ENCODE measurements around the gene SV2B.

Gene SV2B

DNA sequence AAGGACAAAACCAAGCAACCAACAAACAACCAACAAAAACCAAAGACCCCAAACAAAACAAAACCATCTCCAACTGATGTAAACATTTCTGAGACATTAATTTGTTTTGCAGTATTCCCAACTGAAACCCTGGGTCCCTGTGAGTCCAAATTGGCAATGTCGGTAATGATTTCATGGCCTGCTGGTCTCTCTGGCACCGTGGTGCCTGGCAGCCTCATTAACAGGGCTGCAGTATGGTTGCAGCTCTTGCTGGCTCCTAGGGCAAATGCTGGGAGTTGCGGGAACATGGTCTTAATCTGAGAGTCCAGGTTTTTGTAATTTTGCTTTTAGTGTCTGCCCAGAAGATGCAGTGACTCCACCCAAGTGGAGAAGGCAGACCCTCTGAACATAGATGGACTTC, 128.3 kb downstream of the SV2B start (continued):
- TF ChIP-seq ZSCAN16 (tag by site-specific recombination; IDR thresholded peaks at IDR 0.05) (no peak), ZNF239 (tag by site-specific recombination; IDR thresholded peaks at IDR 0.05) (no peak), ZNF302 (tag by site-specific recombination; IDR thresholded peaks at IDR 0.05; ENCODE audit: low read depth) (no peak), EGR2 (tag by site-specific recombination; IDR thresholded peaks at IDR 0.05; ENCODE audit: low read depth) (no peak), YY2 (tag by site-specific recombination; IDR thresholded peaks at IDR 0.05) (no peak), GLIS1 (tag by site-specific recombination; IDR thresholded peaks at IDR 0.05) (no peak), ZNF404 (tag by site-specific recombination; IDR thresholded peaks at IDR 0.05) (no peak), ZNF335 (tag by site-specific recombination; conservative IDR thresholded peaks at IDR 0.05) (no peak)

GRCh38 chr15:91228890-91229289, 128.8 kb downstream of the SV2B start:
- Histone ChIP-seq H3K27ac (ENCODE audit: extremely low read depth, low read depth, low read length) (no peak overlapping the region), H3K4me3 (ENCODE audit: low read depth, low read length) (no peak overlapping the region), H3K9me3 (ENCODE audit: control insufficient read depth, insufficient read depth, low read depth, low read length) (no peaks in the 10 kb centered on the region), H3K36me3 (ENCODE audit: control insufficient read depth in 2 of 2, insufficient read depth in 1 of 2, low read length in 2 of 2) (no peaks in the 10 kb centered on the region), H3K4me1 (ENCODE audit: control insufficient read depth, insufficient read depth, low read length) (no peaks in the 10 kb centered on the region)
- TF ChIP-seq, protein P1, sequence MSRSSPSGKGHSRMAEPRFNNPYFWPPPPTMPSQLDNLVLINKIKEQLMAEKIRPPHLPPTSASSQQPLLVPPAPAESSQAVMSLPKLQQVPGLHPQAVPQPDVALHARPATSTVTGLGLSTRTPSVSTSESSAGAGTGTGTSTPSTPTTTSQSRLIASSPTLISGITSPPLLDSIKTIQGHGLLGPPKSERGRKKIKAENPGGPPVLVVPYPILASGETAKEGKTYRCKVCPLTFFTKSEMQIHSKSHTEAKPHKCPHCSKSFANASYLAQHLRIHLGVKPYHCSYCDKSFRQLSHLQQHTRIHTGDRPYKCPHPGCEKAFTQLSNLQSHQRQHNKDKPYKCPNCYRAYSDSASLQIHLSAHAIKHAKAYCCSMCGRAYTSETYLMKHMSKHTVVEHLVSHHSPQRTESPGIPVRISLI (tag by site-specific recombination; IDR thresholded peaks at IDR 0.05): no peak
- TF ChIP-seq ZNF202 (tag by site-specific recombination; IDR thresholded peaks at IDR 0.05; ENCODE audit: borderline replicate concordance): no peak
- TF ChIP-seq ZNF548 (tag by site-specific recombination; IDR thresholded peaks at IDR 0.05): no peak
- CTCF ChIA-PET: interaction anchor here (0.5 kb wide), 1 partner anchor 379 kb away, joined by 3 read pairs; no protein-coding TSS in a partner anchor
- POLR2A ChIA-PET: no interaction called here

DNA sequence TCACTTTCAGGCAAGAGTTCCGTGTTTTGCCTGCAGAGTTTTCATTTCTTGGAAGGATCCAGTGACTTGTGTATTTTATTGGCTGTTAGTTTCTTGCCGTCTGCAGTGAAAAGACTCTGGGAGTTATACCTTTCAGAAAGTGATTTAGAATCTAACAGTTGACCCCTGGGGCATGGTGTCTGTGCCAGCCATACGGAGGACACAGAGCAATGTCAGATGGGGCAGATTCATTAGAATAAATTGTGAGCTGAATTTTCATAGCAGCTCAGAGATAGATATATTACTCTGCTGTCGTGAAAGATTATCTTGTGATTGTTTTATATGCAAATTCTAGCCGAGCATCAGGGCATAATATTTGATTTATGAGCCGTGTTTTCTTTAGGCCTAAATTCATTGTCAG, 131.6 kb downstream of the SV2B start:
- ChIA-PET POLR2A (no interaction called here), CTCF (interaction anchor here (0.6 to 4.2 kb wide), 3 partner anchors 16 to 896 kb away, joined by 4 to 23 read pairs (median 12); no protein-coding TSS in a partner anchor)
- no peaks in the 10 kb centered on the region for H3K36me3 ChIP-seq (ENCODE audit: control insufficient read depth in 2 of 2, insufficient read depth in 1 of 2, low read length in 2 of 2)
- no peak overlapping the region for H3K27ac ChIP-seq (ENCODE audit: extremely low read depth, low read depth, low read length)
- H3K9me3 ChIP-seq (ENCODE audit: control insufficient read depth, insufficient read depth, low read depth, low read length): no peaks in the 10 kb centered on the region
- TF ChIP-seq ZNF571 (tag by site-specific recombination; IDR thresholded peaks at IDR 0.05) (no peak), ZNF169 (tag by site-specific recombination; IDR thresholded peaks at IDR 0.05) (no peak), HOXA7 (CRISPR knock-in tag; IDR thresholded peaks at IDR 0.05; ENCODE audit: borderline replicate concordance) (no peak), ZNF843 (tag by site-specific recombination; IDR thresholded peaks at IDR 0.05) (no peak), MEIS1 (CRISPR knock-in tag; IDR thresholded peaks at IDR 0.05; ENCODE audit: borderline replicate concordance) (no peak), ZNF416 (tag by site-specific recombination; IDR thresholded peaks at IDR 0.05) (no peak), SP7 (tag by site-specific recombination; IDR thresholded peaks at IDR 0.05) (no peak), ZNF654 (tag by site-specific recombination; IDR thresholded peaks at IDR 0.05; ENCODE audit: low read depth) (no peak)
- H3K4me3 ChIP-seq (ENCODE audit: low read depth, low read length): no peak overlapping the region
- no peaks in the 10 kb centered on the region for H3K4me1 ChIP-seq (ENCODE audit: control insufficient read depth, insufficient read depth, low read length)

- no peak for TF ChIP-seq ZNF626 (tag by site-specific recombination; IDR thresholded peaks at IDR 0.05)
- no peak for TF ChIP-seq ZNF311 (tag by site-specific recombination; IDR thresholded peaks at IDR 0.05; ENCODE audit: borderline replicate concordance)
- no peak overlapping the region for H3K4me3 ChIP-seq (ENCODE audit: low read depth, low read length)
- H3K36me3 ChIP-seq (ENCODE audit: control insufficient read depth in 2 of 2, insufficient read depth in 1 of 2, low read length in 2 of 2): no peaks in the 10 kb centered on the region
- no peaks in the 10 kb centered on the region for H3K4me1 ChIP-seq (ENCODE audit: control insufficient read depth, insufficient read depth, low read length)
- ChIA-PET CTCF (interaction anchor here (0.9 to 5.0 kb wide), 4 partner anchors 7 to 179 kb away, joined by 3 to 62 read pairs (median 6); no protein-coding TSS in a partner anchor), POLR2A (no interaction called here)
- H3K9me3 ChIP-seq (ENCODE audit: control insufficient read depth, insufficient read depth, low read depth, low read length): no peaks in the 10 kb centered on the region
- no peak overlapping the region for H3K27ac ChIP-seq (ENCODE audit: extremely low read depth, low read depth, low read length)
Measured at GRCh38 chr15:91234759-91235158, 134.7 kb downstream of the SV2B start.
